ENCODE measurements around the gene RSPH10B.
"Not testable (repeated sequence)": the region's sequence is repeated elsewhere in the genome, so short reads cannot be mapped to it uniquely, and the experiment has no call there.

The RSPH10B gene

GRCh38 chr7:5926263-5926870 is 44.1 kb downstream of the RSPH10B start:
- not testable (repeated sequence) for FAIRE-seq

- not testable (repeated sequence) for FAIRE-seq
Measured at GRCh38 chr7:5924630-5925029, 45.9 kb downstream of the RSPH10B start.

GRCh38 chr7:5924180-5924579 is 46.3 kb downstream of the RSPH10B start:
- FAIRE-seq = not testable (repeated sequence)

- not testable (repeated sequence) for FAIRE-seq
Measured at GRCh38 chr7:5916529-5916928, 54.0 kb downstream of the RSPH10B start.

GRCh38 chr7:5908835-5909234 is 61.7 kb downstream of the RSPH10B start:
- FAIRE-seq = not testable (repeated sequence)

GRCh38 chr7:5904726-5905125 is 65.8 kb downstream of the RSPH10B start:
- FAIRE-seq = not testable (repeated sequence)

- FAIRE-seq = not testable (repeated sequence)
Measured at GRCh38 chr7:5903002-5903401, 67.5 kb downstream of the RSPH10B start.

GRCh38 chr7:5898480-5899224 is 71.8 kb downstream of the RSPH10B start, which contains the start of gene CCZ1:
Gene CCZ1 (plus strand): TSS chr7:5898733. CDS start chr7:5898800, 67 bp downstream.
- peak; percentile 39 for FAIRE-seq

GRCh38 chr7:5897369-5897919 is 73.0 kb downstream of the RSPH10B start:
- not testable (repeated sequence) for FAIRE-seq

- no peak for FAIRE-seq
Measured at GRCh38 chr7:5892498-5892897, 78.0 kb downstream of the RSPH10B start.

- not testable (repeated sequence) for FAIRE-seq
Measured at GRCh38 chr7:5890244-5890643, 80.2 kb downstream of the RSPH10B start.

GRCh38 chr7:5888021-5888420 is 82.5 kb downstream of the RSPH10B start:
- FAIRE-seq = not testable (repeated sequence)

- FAIRE-seq = not testable (repeated sequence)
Measured at GRCh38 chr7:5884431-5884830, 86.1 kb downstream of the RSPH10B start.

- FAIRE-seq = not testable (repeated sequence)
Measured at GRCh38 chr7:5880106-5880505, 90.4 kb downstream of the RSPH10B start.

GRCh38 chr7:5879591-5879990 is 90.9 kb downstream of the RSPH10B start:
- FAIRE-seq = not testable (repeated sequence)

Data from G401.6 (cell line).